HepG2 (cell line): ENCODE data around the gene IKZF2. TPM values are rescaled to one million over a fixed set of nuclear protein-coding genes. Genes with fewer than 3 reads are reported as not detected.

Experiments
- ATAC-seq: fragments of 200-7000 bp; cut with Tn5 transposase; 3 replicates; pipeline ENCODE4 v1.9.1; 2020; ENCODE audit warnings: mild to moderate bottlenecking, moderate library complexity
- BruUV-seq: library from RNA; stranded (reverse); fragments of 400-500 nt; replicated peaks from 2 replicates; lab custom pipeline; 2021; lab: Mats Ljungman, UMichigan
- CTCF ChIA-PET: fragments of 300-600 bp; formaldehyde crosslinking; extraction: SDS; loops from one replicate; lab custom pipeline; 2021; ENCODE audit warnings: low total read pairs, inconsistent platforms, low intra/inter-chr PET ratio; lab: Yijun Ruan, JAX
- POLR2A ChIA-PET: fragments of 350-600 bp; sonication (Branson Sonifier 250); formaldehyde crosslinking; loops from one replicate; lab custom pipeline; 2020; ENCODE audit warnings: antibody characterized with exemption, inconsistent platforms; lab: Yijun Ruan, JAX
- DNase-seq: peaks from one replicate; pipeline ENCODE4 v3.0.0-alpha.2; 2015; ENCODE audit warnings: low spot score
- FAIRE-seq: peaks from 3 replicates; lab custom pipeline; 2011; peaks lifted over from hg19 to GRCh38; lab: Jason Lieb, UNC
- H2AFZ ChIP-seq: one replicate; pipeline ENCODE4 v1.6.1; 2011; ENCODE audit warnings: low read length, inconsistent platforms
- H3K27ac ChIP-seq: fragments of 300-600 bp; 3 replicates; pipeline ENCODE4 v1.8.0; 2011; ENCODE audit warnings: mixed run types, mild to moderate bottlenecking, mixed read lengths, low read length, inconsistent platforms; ENCODE audit not compliant: insufficient read depth; ENCODE audit errors: extremely low read length
- H3K27me3 ChIP-seq, 2 experiments: fragments of 200-600 bp in 1 of 2; 2 replicates in 1 of 2; 3 replicates in 1 of 2; pipeline versions ENCODE4 v1.6.0 to v1.8.0; 2011; ENCODE audit warnings: low read length in 2 of 2, mild to moderate bottlenecking in 2 of 2, moderate library complexity in 2 of 2, inconsistent platforms in 1 of 2; ENCODE audit not compliant: insufficient read depth in 2 of 2, control insufficient read depth in 1 of 2
- H3K36me3 ChIP-seq, 2 experiments: fragments of 200-600 bp in 1 of 2; replicated peaks in 1 of 2; 2 replicates in 1 of 2; 3 replicates in 1 of 2; pipeline versions ENCODE4 v1.5.1 to v1.8.0; 2011; ENCODE audit warnings: low read length in 2 of 2, inconsistent platforms in 1 of 2; ENCODE audit not compliant: insufficient read depth in 2 of 2, control insufficient read depth in 1 of 2
- H3K4me1 ChIP-seq: 2 replicates; pipeline ENCODE4 v1.5.1; 2012; ENCODE audit warnings: low read length, inconsistent platforms; ENCODE audit not compliant: insufficient read depth
- H3K4me2 ChIP-seq: 2 replicates; pipeline ENCODE4 v1.6.0; 2011; ENCODE audit warnings: low read depth, low read length, inconsistent platforms
- H3K4me3 ChIP-seq, 3 experiments: fragments of 200-600 bp in 1 of 3; sonication (generic), shearing (Covaris generic) in 1 of 3; replicated peaks in 1 of 3; 2 replicates each; pipeline ENCODE4 v1.5.1; 2011 to 2016; ENCODE audit warnings: low read length in 3 of 3, inconsistent platforms in 2 of 3, low read depth in 2 of 3, mild to moderate bottlenecking in 2 of 3, control low read depth in 1 of 3, mixed read lengths in 1 of 3; ENCODE audit not compliant: insufficient read depth in 1 of 3
- H3K79me2 ChIP-seq: one replicate; pipeline ENCODE4 v1.6.1; 2011; ENCODE audit warnings: low read length, inconsistent platforms; ENCODE audit not compliant: insufficient read depth
- H3K9ac ChIP-seq: 2 replicates; pipeline ENCODE4 v1.6.0; 2011; ENCODE audit warnings: mild to moderate bottlenecking, low read depth, low read length, inconsistent platforms; ENCODE audit not compliant: insufficient read depth
- H3K9me3 ChIP-seq: 2 replicates; pipeline ENCODE4 v1.5.1; 2012; ENCODE audit warnings: mild to moderate bottlenecking, low read length
- H4K20me1 ChIP-seq: 2 replicates; pipeline ENCODE4 v1.6.0; 2011; ENCODE audit warnings: inconsistent platforms, mild to moderate bottlenecking, low read length, moderate library complexity; ENCODE audit not compliant: insufficient read depth
- CENPBD1 ChIP-seq: sonication (generic); formaldehyde crosslinking; IDR thresholded peaks from 2 replicates; pipeline ENCODE4 v1.8.0; 2022; ENCODE audit warnings: missing genetic modification reagents, low read depth, mild to moderate bottlenecking, borderline replicate concordance
- FIP1L1 ChIP-seq: fragments of 200-400 bp; formaldehyde crosslinking; IDR thresholded peaks from 2 replicates; pipeline ENCODE4 v1.6.1; 2018; ENCODE audit warnings: low read depth, mild to moderate bottlenecking, low read length, moderate library complexity, borderline replicate concordance; ENCODE audit not compliant: insufficient read depth
- FOXK1 ChIP-seq: sonication (generic); formaldehyde crosslinking; IDR thresholded peaks from 2 replicates; pipeline ENCODE4 v1.4.0; 2020; ENCODE audit warnings: low read depth, missing genetic modification reagents, borderline replicate concordance
- HNRNPH1 ChIP-seq: fragments of 200-400 bp; formaldehyde crosslinking; optimal IDR thresholded peaks from 2 replicates; pipeline ENCODE3; 2017; ENCODE audit warnings: mild to moderate bottlenecking, low read depth, low read length
- PTBP1 ChIP-seq: fragments of 200-400 bp; formaldehyde crosslinking; IDR thresholded peaks from 2 replicates; pipeline ENCODE4 v1.6.1; 2018; ENCODE audit warnings: low read length, low read depth; ENCODE audit not compliant: poor library complexity, severe bottlenecking
- SNAPC2 ChIP-seq: sonication (generic); formaldehyde crosslinking; IDR thresholded peaks from 2 replicates; pipeline ENCODE4 v1.8.1; 2022; ENCODE audit warnings: mild to moderate bottlenecking, missing genetic modification reagents
- TBX2 ChIP-seq: sonication (generic); formaldehyde crosslinking; IDR thresholded peaks from 2 replicates; pipeline ENCODE4 v1.5.0; 2020; ENCODE audit warnings: missing genetic modification reagents, mild to moderate bottlenecking, borderline replicate concordance
- ZKSCAN8 ChIP-seq: IDR thresholded peaks from 2 replicates; pipeline ENCODE4 v1.6.1; 2016; ENCODE audit warnings: borderline replicate concordance, missing genetic modification reagents, missing compliant biosample characterization
- ZNF234 ChIP-seq: sonication (generic); formaldehyde crosslinking; conservative IDR thresholded peaks from 2 replicates; pipeline ENCODE4 v1.5.1; 2020; ENCODE audit warnings: mild to moderate bottlenecking, missing genetic modification reagents
- ZNF776 ChIP-seq: sonication (generic); formaldehyde crosslinking; IDR thresholded peaks from 2 replicates; pipeline ENCODE4 v1.4.0; 2020; ENCODE audit warnings: mild to moderate bottlenecking, missing genetic modification reagents
- WGBS: methylation state at CpG from one replicate; pipeline ENCODE4 v1.1.6; 2017; ENCODE audit warnings: low lambda C conversion rate; 5-methylcytosine and 5-hydroxymethylcytosine counted together
- in situ Hi-C: cut with HindIII; loops from 2 replicates; pipeline ENCODE4 v1.10.0; 2017; ENCODE audit warnings: low pct_unique_long_range_greater_than_20kb; ENCODE audit not compliant: extremely low pct_ligation_motif_present
- intact Hi-C: fragments of 100-400 bp; cut with micrococcal nuclease; formaldehyde crosslinking; loops from one replicate; pipeline ENCODE4 v1.10.0; 2022; ENCODE audit not compliant: unreplicated experiment
- polyA plus RNA-seq, 8 experiments: library from polyadenylated mRNA; depleted of rRNA in 3 of 8; stranded (reverse) in 7 of 8; unstranded in 1 of 8; fragments of >200 nt; fragmentation: Illumina TruSeq in 4 of 8; extraction: Trizol in 4 of 8; gene quantifications; 2 replicates each; pipeline versions ENCODE4 v1.2.1 to v1.2.3, GENCODE V29; 2011 to 2016; ENCODE audit warnings: low read depth in 4 of 8, missing spikeins in 1 of 8, mixed read lengths in 1 of 8; ENCODE audit not compliant: insufficient read depth in 1 of 8
- total RNA-seq, 5 experiments: library from RNA; depleted of rRNA; stranded (reverse); fragments of >200 nt; fragmentation: Illumina TruSeq; extraction: Trizol; gene quantifications; 2 replicates each; pipeline ENCODE4 v1.2.3, GENCODE V29; 2016; ENCODE audit warnings: low read depth in 1 of 5

The IKZF2 gene
- total and polyA plus RNA-seq, 2 of the 13 experiments (the other 11 are each of a cell fraction or from before 2014, with no cell fraction given), result 0.18 to 0.86 TPM

GRCh38 chr2:213177679-213178078 lies 26.3 kb upstream of the IKZF2 start:
- Histone ChIP-seq H3K9ac (no peak overlapping the region), H3K36me3 (no peaks in the 10 kb centered on the region), H3K79me2 (no peaks in the 10 kb centered on the region), H3K4me2 (no peak overlapping the region), H3K9me3 (no peaks in the 10 kb centered on the region), H3K27ac (no peak overlapping the region), H3K27me3 (no peaks in the 10 kb centered on the region), H4K20me1 (no peaks in the 10 kb centered on the region), H3K4me3 (no peak overlapping the region), H2AFZ (no peak overlapping the region), H3K4me1 (peaks cover 3% of the 10 kb centered on the region; the same call in 1 of the 2 replicates)
- intact Hi-C loops (no loop called here), in situ Hi-C loops (no loop called here)
- FAIRE-seq, result no peak
- TF ChIP-seq HNRNPH1 (no peak), ZNF234 (no peak), ZKSCAN8 (CRISPR knock-in tag) (no peak), TBX2 (no peak), PTBP1 (no peak), CENPBD1 (CRISPR knock-in tag) (no peak), FIP1L1 (no peak), SNAPC2 (CRISPR knock-in tag) (no peak), FOXK1 (no peak), ZNF776 (CRISPR knock-in tag) (no peak)
- no TSS peak for BruUV-seq
- ChIA-PET POLR2A (no interaction called here), CTCF (no interaction called here)
- 54% methylated on average over 1 of the region's 1 CpG for WGBS
- DNase-seq, result no peak
- no peak for ATAC-seq
